ENCODE results near the gene HECA. TPM values are rescaled to one million over a fixed set of nuclear protein-coding genes. Genes with fewer than 3 reads are reported as not detected.

The HECA gene
- total and polyA plus RNA-seq, 11 donors: 16.5 to 67.0 (median 47.9) TPM

DNA sequence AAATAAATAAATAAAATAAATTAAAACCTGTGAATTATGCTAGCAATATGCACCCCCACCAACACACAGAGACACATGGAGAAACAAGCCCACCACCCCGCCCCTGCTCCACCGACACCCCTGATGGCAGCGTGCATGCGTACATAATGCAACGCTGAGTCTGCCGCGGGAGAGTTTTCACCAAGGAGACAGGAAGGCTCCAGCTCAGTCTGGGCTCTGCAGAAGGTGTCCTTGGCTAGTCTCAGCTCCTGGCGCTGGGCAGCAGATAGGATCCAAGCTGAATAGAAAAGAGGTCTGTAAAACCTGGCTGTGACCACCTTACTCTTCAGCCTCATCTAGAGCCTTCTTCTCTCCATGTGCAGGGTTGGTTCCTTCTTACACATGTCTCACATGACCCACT is 26.5 kb upstream of the HECA start:
- no peak overlapping the region for H3K4me3 ChIP-seq
- WGBS, 4 donors: 88 to 95% (median 91%) methylated on average over 8 of the region's 8 CpGs
- no peak for ATAC-seq

GRCh38 chr6:139109558-139109957 is 25.3 kb upstream of the HECA start:
- intact Hi-C loops (cut with DNase I): loop anchor here in 4 of 10 donors (2.0 to 10.0 kb wide), 4 partner anchors 82 to 295 kb away; partner anchors contain the start of gene ABRACL (in 1 of the 4)
- Histone ChIP-seq H3K9me3 (no peaks in the 10 kb centered on the region), H3K27ac (no peak overlapping the region), H3K4me3 (no peak overlapping the region), H3K36me3 (no peaks in the 10 kb centered on the region), H3K27me3 (no peaks in the 10 kb centered on the region), H3K4me1 (no peaks in the 10 kb centered on the region)
- no peak for TF ChIP-seq POLR2A (IDR thresholded peaks at IDR 0.05)
- peak; percentile 17 to 55 (median 36) for TF ChIP-seq CTCF (IDR thresholded peaks at IDR 0.05)
- 42 to 54% (median 50%) methylated on average over 5 of the region's 5 CpGs for WGBS, 4 donors
- DNase-seq (no peak), ATAC-seq (peak in 3 of 4 donors; percentile 42 to 59 (median 45))

More for the DNA sequence above, 26.5 kb upstream of the HECA start:
- no peaks in the 10 kb centered on the region for H3K4me1 ChIP-seq
- no peaks in the 10 kb centered on the region for H3K9me3 ChIP-seq
- TF ChIP-seq POLR2A (IDR thresholded peaks at IDR 0.05) (no peak), CTCF (IDR thresholded peaks at IDR 0.05) (no peak)
- intact Hi-C loops (cut with DNase I): loop anchor here in 4 of 10 donors (2.0 to 10.0 kb wide), 4 partner anchors 81 to 294 kb away; partner anchors contain the start of gene ABRACL (in 1 of the 4)
- no peak for DNase-seq
- H3K27me3 ChIP-seq: no peaks in the 10 kb centered on the region
- H3K36me3 ChIP-seq: no peaks in the 10 kb centered on the region
- no peak overlapping the region for H3K27ac ChIP-seq

DNA sequence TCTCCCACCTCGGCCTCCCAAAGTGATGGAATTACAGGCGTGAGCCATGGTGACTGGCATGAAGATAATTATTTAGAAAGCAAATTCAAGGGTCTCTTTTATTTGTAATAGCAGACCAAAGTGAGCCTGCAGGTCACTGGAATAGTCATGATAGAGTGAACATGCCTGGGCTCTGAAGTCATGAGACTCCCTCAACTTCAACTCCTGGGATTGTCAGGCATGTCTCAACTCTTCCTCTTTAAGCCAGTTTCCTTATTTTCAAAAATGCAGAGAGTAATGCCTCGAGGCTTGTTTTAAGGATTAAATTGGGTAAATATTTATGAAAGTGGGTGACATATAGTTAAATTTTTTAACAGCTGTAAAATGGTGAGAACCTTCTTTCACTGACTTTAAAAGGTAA is 22.7 kb upstream of the HECA start:
- intact Hi-C loops (cut with DNase I): loop anchor here in 2 of 10 donors (5.0 kb wide), 1 partner anchor 295 kb away; no protein-coding TSS in a partner anchor
- H3K4me3 ChIP-seq: no peak overlapping the region
- H3K36me3 ChIP-seq: no peaks in the 10 kb centered on the region
- peak overlapping the region in 1 of 12 donors; percentile 52 for H3K27ac ChIP-seq
- WGBS, 4 donors: 73 to 78% (median 76%) methylated on average over 3 of the region's 3 CpGs
- no peak for DNase-seq
- no peaks in the 10 kb centered on the region for H3K9me3 ChIP-seq
- TF ChIP-seq CTCF (IDR thresholded peaks at IDR 0.05) (no peak), POLR2A (IDR thresholded peaks at IDR 0.05) (no peak)
- no peaks in the 10 kb centered on the region for H3K27me3 ChIP-seq
- ATAC-seq: no peak
- H3K4me1 ChIP-seq: no peaks in the 10 kb centered on the region

GRCh38 chr6:139112561-139112960 is 22.3 kb upstream of the HECA start:
- DNase-seq (no peak), ATAC-seq (no peak)
- H3K4me3 ChIP-seq: no peak overlapping the region
- H3K27me3 ChIP-seq: no peaks in the 10 kb centered on the region
- H3K4me1 ChIP-seq: no peaks in the 10 kb centered on the region
- peak overlapping the region in 1 of 12 donors; percentile 52 for H3K27ac ChIP-seq
- TF ChIP-seq POLR2A (IDR thresholded peaks at IDR 0.05) (no peak), CTCF (IDR thresholded peaks at IDR 0.05) (no peak)
- intact Hi-C loops (cut with DNase I): loop anchor here in 2 of 10 donors (5.0 kb wide), 1 partner anchor 295 kb away; no protein-coding TSS in a partner anchor
- H3K36me3 ChIP-seq: no peaks in the 10 kb centered on the region
- no peaks in the 10 kb centered on the region for H3K9me3 ChIP-seq
- WGBS, 4 donors: 74 to 82% (median 78%) methylated on average over 7 of the region's 7 CpGs
